Thyroid gland (tissue), 4 donors: ENCODE data around the gene SLC22A12.

Source experiments
- CTCF ChIP-seq, 6 experiments: fragments of 200-600 bp in 3 of 6; fragments of 450-650 bp in 3 of 6; sonication (generic) in 3 of 6; IDR thresholded peaks; one replicate each; pipeline ENCODE4 v1.5.1; 2016 to 2019; ENCODE audit warnings: antibody characterized with exemption in 6 of 6, mild to moderate bottlenecking in 2 of 6, inconsistent platforms in 1 of 6, moderate library complexity in 1 of 6
- POLR2A ChIP-seq, 2 donors: fragments of 450-650 bp; IDR thresholded peaks; one replicate each; pipeline ENCODE4 v1.6.1; 2017; ENCODE audit warnings: antibody characterized with exemption in 2 of 2, mild to moderate bottlenecking in 2 of 2, moderate library complexity in 1 of 2

GRCh38 chr11:64563966-64564365 lies 27.1 kb upstream of the SLC22A12 start:
- no peak for TF ChIP-seq CTCF (IDR thresholded peaks at IDR 0.05)
- TF ChIP-seq POLR2A (IDR thresholded peaks at IDR 0.05): no peak
